ENCODE results near the gene H6PD.
A peak's percentile ranks its signal among the peaks of the same experiment; 100 is the strongest.

H6PD gene

GRCh38 chr1:9198538-9199361 lies 35.8 kb upstream of the H6PD start:
- TF ChIP-seq ZNF274 (IDR thresholded peaks at IDR 0.05; ENCODE audit: low read depth, low read length), result no peak
- H3K4me3 ChIP-seq (ENCODE audit: low read length), result no peak overlapping the region

- H3K4me3 ChIP-seq (ENCODE audit: low read length), result no peak overlapping the region
- no peak for TF ChIP-seq ZNF274 (IDR thresholded peaks at IDR 0.05; ENCODE audit: low read depth, low read length)
These were observed 34.1 kb upstream of the H6PD start for GRCh38 chr1:9200441-9200840.

GRCh38 chr1:9201401-9202239 lies 33.0 kb upstream of the H6PD start:
- peak overlapping the region; percentile 13; the same call in 1 of the 2 replicates for H3K4me3 ChIP-seq (ENCODE audit: low read length)
- TF ChIP-seq ZNF274 (IDR thresholded peaks at IDR 0.05; ENCODE audit: low read depth, low read length), result no peak

- H3K4me3 ChIP-seq (ENCODE audit: low read length), result no peak overlapping the region; the same call in 1 of the 2 replicates
- no peak for TF ChIP-seq ZNF274 (IDR thresholded peaks at IDR 0.05; ENCODE audit: low read depth, low read length)
These were observed 32.2 kb upstream of the H6PD start for GRCh38 chr1:9202240-9202870.

- no peak overlapping the region for H3K4me3 ChIP-seq (ENCODE audit: low read length)
- no peak for TF ChIP-seq ZNF274 (IDR thresholded peaks at IDR 0.05; ENCODE audit: low read depth, low read length)
These were observed 31.0 kb upstream of the H6PD start for GRCh38 chr1:9203511-9203982.

GRCh38 chr1:9204156-9204720 lies 30.3 kb upstream of the H6PD start:
- no peak overlapping the region for H3K4me3 ChIP-seq (ENCODE audit: low read length)
- no peak for TF ChIP-seq ZNF274 (IDR thresholded peaks at IDR 0.05; ENCODE audit: low read depth, low read length)

DNA sequence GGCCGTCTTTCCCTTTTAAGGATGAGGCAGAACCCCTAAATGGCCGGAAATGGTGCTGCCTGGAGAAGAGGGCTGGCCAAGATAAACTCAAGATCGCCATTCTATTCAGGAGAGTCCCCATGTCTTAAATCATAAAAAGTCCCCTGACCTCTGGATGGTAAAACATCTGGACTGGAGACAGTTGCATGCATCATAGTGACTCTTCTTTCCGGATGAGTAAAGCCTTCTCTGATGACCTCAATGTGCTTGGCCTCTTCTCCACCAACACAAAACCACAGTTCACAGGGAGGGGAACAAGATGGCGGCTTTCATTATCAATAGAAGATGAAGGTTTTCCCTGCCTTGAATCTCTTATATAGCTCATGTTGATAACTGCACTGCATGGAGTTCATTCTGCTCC lies 27.5 kb upstream of the H6PD start:
- no peak overlapping the region for H3K4me3 ChIP-seq (ENCODE audit: low read length)
- TF ChIP-seq ZNF274 (IDR thresholded peaks at IDR 0.05; ENCODE audit: low read depth, low read length), result no peak

DNA sequence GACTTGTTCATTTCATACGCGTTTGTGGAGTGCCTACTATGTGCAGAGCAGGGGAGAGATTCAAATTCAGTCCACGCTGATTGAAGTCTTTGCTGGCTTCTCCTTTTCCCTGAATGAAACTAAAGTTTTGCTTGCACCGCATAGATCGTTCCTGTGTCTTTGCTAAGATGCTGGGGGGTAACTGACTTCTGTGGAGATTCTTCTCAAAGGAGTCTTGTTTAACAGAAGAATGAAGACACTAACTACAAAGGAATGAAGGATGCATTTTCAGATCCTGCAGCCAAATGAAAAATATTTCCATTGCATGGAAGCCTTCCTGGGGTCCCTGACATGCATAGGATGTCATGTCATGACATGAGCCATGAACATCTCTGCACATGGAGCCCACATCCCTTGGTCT lies 26.9 kb upstream of the H6PD start:
- TF ChIP-seq ZNF274 (IDR thresholded peaks at IDR 0.05; ENCODE audit: low read depth, low read length), result no peak
- H3K4me3 ChIP-seq (ENCODE audit: low read length), result no peak overlapping the region

- H3K4me3 ChIP-seq (ENCODE audit: low read length), result no peak overlapping the region
- no peak for TF ChIP-seq ZNF274 (IDR thresholded peaks at IDR 0.05; ENCODE audit: low read depth, low read length)
These were observed 23.2 kb upstream of the H6PD start for GRCh38 chr1:9211291-9211811.

GRCh38 chr1:9212735-9213134 lies 21.8 kb upstream of the H6PD start:
- TF ChIP-seq ZNF274 (IDR thresholded peaks at IDR 0.05; ENCODE audit: low read depth, low read length), result no peak
- no peak overlapping the region for H3K4me3 ChIP-seq (ENCODE audit: low read length)

- no peak for TF ChIP-seq ZNF274 (IDR thresholded peaks at IDR 0.05; ENCODE audit: low read depth, low read length)
- no peak overlapping the region for H3K4me3 ChIP-seq (ENCODE audit: low read length)
These were observed 20.6 kb upstream of the H6PD start for GRCh38 chr1:9213956-9214355.

- H3K4me3 ChIP-seq (ENCODE audit: low read length), result no peak overlapping the region
These were observed 15.7 kb upstream of the H6PD start for GRCh38 chr1:9218917-9219316.

GRCh38 chr1:9222846-9223625 lies 11.5 kb upstream of the H6PD start:
- no peak overlapping the region for H3K4me3 ChIP-seq (ENCODE audit: low read length)
- no peak for TF ChIP-seq ZNF274 (IDR thresholded peaks at IDR 0.05; ENCODE audit: low read depth, low read length)

More at GRCh38 chr1:9218917-9219316, 15.7 kb upstream of the H6PD start:
- no peak for TF ChIP-seq ZNF274 (IDR thresholded peaks at IDR 0.05; ENCODE audit: low read depth, low read length)
